Measurements from ENCODE around the gene BRCC3.

The BRCC3 gene

DNA sequence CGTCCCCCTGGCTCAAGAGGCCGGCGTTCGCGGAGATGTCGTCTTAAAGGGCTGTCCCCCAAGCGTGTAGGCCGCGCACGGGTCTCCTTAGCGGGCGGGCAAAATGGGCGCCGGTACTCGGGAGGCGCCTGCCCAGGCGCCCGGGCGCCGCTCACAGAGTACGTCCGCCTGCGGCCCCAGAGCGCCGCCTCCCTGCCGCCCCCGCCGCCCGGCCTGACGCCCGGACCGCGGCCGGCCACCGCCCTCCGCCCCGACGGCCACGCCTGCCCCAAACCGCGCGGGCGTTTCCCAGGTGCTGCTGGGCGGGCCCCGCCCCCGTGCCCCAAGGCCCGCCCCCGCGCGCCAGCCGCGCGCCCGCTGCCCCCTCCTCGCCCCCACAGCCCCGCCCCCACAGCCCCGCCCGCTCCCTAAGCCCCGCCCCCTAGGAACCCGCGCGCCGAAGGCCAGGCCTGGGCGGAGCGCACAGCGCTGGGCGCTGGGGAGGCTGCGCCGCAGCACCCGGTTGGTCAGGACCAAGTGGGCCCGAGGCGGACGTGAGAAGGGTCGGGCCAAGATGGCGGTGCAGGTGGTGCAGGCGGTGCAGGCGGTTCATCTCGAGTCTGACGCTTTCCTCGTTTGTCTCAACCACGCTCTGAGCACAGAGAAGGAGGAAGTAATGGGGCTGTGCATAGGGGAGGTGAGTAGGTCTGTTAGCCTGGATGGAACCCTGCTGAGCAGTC, at the start of gene BRCC3, which contains the start of the genes CMC4 and MTCP1:
TSS of gene BRCC3 (plus strand) at position 534 of the 719 bp plus-strand sequence. CDS start at position 554, 20 bp downstream.
TSS of gene CMC4 (minus strand) at position 162 of the 719 bp plus-strand sequence. CDS start 7,113 bp downstream, outside the sequence.
TSS of gene MTCP1 (minus strand) at position 162 of the 719 bp plus-strand sequence. CDS start 5,126 bp downstream, outside the sequence.
- peak; percentile 80 for DNase-seq (ENCODE audit: low spot score)

GRCh38 chrX:155022585-155022984, 48.7 kb upstream of the BRCC3 start, which contains the start of gene F8:
F8 (minus strand) TSS chrX:155022723; CDS start chrX:155022552, 171 bp downstream.
- DNase-seq (ENCODE audit: low spot score) = no peak

- DNase-seq (ENCODE audit: low spot score) = no peak
These were observed 47.1 kb upstream of the BRCC3 start for GRCh38 chrX:155023907-155024833.

DNA sequence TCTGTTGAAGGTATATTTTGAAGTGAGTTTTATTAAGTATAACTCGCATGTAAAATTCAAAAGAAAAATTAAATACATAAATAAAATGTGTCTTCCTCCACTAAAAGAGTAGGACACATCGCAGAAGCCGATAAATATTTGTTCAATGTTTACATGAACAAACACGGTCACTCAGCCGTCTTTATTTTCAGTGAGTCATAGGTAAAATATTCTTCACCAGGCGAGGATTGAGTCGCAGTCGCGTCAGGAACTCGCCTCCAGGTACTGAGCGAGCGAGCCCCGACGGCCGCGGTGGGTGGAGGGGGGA, 44.9 kb upstream of the BRCC3 start:
- no peak for DNase-seq (ENCODE audit: low spot score)

- peak; percentile 95 for DNase-seq (ENCODE audit: low spot score)
These were observed 44.4 kb upstream of the BRCC3 start, which contains the start of gene FUNDC2 for GRCh38 chrX:155026727-155027508. FUNDC2 (plus strand) TSS chrX:155026844; CDS start chrX:155026939, 95 bp downstream.

- peak; percentile 59 for DNase-seq (ENCODE audit: low spot score)
These were observed 43.7 kb upstream of the BRCC3 start for GRCh38 chrX:155027509-155028066.

GRCh38 chrX:155028129-155028528, 43.2 kb upstream of the BRCC3 start:
- no peak for DNase-seq (ENCODE audit: low spot score)

DNA sequence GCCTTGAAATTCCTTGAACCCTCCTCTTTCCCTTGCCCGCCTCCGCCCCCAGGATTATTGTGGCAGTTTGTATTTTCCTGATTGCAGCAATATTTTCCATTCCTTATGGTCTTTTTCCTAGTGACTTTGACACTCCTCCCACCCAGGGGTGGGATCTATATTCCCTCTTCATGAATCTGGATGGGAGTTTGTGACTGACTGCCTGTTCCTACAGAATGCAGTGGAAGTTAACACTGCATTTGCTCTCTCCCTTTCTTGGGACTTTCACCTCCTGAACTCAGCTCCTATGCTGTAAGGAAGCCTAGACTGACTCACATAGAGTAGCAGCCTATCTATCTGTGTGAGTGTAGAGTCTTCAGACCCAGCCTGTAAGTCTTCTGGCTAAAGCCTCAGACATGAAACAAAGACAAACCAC, 42.4 kb upstream of the BRCC3 start:
- DNase-seq (ENCODE audit: low spot score) = peak; percentile 5

- DNase-seq (ENCODE audit: low spot score) = no peak
These were observed 39.7 kb upstream of the BRCC3 start for GRCh38 chrX:155031657-155032056.

DNA sequence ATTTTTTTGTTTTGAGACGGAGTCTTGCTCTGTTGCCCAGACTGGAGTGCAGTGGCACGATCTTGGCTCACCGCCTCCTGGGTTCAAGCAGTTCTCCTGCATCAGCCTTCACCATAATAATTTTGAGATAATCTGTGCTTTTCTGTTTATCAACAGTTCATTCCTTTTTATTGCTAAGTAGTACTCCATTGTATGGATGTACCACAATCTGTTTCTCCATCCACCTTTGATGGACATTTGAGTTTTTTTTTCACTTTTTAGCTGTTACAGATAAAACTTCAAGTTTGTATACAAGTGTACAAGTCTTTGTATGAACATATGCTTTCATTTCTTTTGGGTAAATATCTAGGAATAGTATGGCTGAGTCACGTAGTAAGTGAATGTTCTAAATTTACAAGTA, 35.6 kb upstream of the BRCC3 start:
- no peak for DNase-seq (ENCODE audit: low spot score)

- DNase-seq (ENCODE audit: low spot score) = no peak
These were observed 25.0 kb upstream of the BRCC3 start for GRCh38 chrX:155046129-155046810.

DNA sequence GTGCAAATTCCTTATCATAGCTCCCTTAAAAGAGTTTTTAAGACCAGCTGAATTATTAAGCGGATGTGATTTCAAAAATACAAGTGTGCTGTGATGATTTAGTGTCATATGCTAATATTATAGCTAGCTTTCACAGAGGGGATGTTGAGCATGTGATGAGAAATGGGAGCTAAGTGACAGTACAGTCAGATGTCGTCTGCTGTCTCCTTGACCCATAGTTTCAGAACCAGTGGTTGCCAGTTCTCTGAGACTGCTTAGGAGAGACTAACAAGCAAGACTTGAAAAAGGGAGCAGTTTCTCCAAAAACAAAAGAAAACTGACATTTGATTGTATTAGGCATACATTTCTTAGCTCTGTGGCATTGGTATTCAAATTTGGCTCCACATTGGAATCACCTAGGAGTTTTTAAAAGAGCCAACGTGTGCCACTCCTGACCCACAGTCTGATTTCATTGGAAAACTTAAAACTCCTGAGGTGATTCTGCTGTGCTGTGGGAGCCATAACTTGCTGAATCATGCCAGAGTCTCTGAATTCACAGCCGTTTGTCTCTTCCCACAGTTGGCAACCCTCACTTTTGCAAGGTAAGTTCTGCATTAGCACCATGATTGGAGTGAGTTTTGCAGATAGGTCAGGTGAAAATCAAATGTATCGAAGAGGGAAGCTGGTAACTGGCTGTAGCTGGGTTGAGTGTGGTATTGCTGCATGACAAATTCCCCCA, 24.3 kb upstream of the BRCC3 start:
- no peak for DNase-seq (ENCODE audit: low spot score)

- DNase-seq (ENCODE audit: low spot score) = peak; percentile 40
These were observed 22.2 kb upstream of the BRCC3 start for GRCh38 chrX:155048977-155049619.

DNA sequence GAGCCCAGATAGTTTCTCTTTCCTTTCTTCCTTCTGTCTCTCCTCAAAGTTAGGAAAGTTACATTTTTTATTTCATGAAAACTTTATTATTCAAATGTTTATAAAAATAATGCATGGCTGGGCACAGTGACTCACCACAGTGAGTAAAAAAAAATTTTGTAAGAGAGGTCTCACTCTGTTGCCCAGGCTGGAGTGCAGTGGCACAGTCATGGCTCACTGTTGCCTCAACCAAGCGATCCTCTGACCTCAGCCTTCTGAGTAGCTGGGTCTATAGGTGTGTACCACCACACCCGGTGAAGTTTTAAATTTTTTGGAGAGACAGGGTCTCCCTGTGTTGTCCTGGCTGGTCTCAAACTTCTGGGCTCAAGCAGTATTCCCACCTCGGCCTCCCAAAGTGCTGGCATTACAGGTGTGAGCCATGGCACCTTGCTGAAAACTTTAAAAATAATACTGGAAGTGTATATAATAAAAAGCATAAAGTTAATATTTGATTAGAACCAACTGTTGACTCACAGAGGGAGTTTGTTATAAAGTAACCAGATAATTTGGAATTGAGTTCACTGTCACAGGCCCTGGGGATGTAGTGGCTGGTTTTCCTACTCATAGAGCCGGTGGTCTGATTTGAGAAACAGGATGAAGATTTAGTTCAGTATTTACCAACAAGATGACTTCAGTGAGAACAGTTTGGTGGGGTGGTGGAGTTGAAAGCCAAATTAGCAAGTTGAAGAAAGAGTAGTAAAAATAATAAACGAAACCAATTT, 18.4 kb upstream of the BRCC3 start:
- DNase-seq (ENCODE audit: low spot score) = no peak

GRCh38 chrX:155053656-155054055, 17.7 kb upstream of the BRCC3 start:
- DNase-seq (ENCODE audit: low spot score) = no peak

- no peak for DNase-seq (ENCODE audit: low spot score)
These were observed 17.1 kb upstream of the BRCC3 start for GRCh38 chrX:155054255-155054654.

DNA sequence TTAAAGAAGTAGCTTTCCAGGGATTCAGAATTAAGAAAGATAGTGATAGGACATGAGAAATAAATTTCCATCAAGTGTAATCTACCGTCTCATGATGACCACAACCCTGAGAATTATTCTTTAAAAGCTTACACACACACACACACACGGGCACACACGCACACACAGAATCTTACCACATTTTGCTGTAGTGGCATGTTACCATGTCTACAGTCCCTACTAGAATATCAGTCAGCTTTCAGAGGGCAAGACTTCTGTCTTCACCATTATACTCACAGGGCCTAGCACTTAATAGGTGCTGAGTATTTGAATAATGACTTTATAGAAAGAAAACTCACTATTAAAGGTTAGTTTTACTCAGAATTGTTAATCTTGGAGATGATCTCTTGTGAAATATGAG, 15.8 kb upstream of the BRCC3 start:
- DNase-seq (ENCODE audit: low spot score) = no peak

- DNase-seq (ENCODE audit: low spot score) = no peak
These were observed 14.8 kb upstream of the BRCC3 start for GRCh38 chrX:155056471-155056870.
